WERI-Rb-1 (cell line): Measurements from ENCODE around the gene GPR150.

Experiments used
- DNase-seq: peaks from one replicate; pipeline ENCODE4 v3.0.0-alpha.2; 2020
- H3K27ac ChIP-seq: fragments of 250-450 bp; sonication (Bioruptor Pico); 2 replicates; pipeline ENCODE4 v1.5.1; 2020; ENCODE audit warnings: mild to moderate bottlenecking, moderate library complexity
- H3K27me3 ChIP-seq: fragments of 250-450 bp; sonication (Bioruptor Pico); 2 replicates; pipeline ENCODE4 v1.5.1; 2021; ENCODE audit warnings: mild to moderate bottlenecking, low read depth, moderate library complexity; ENCODE audit not compliant: insufficient read depth, severe bottlenecking
- H3K36me3 ChIP-seq: fragments of 250-450 bp; sonication (Bioruptor Pico); 2 replicates; pipeline ENCODE4 v1.5.1; 2020; ENCODE audit warnings: mild to moderate bottlenecking, moderate library complexity
- H3K4me3 ChIP-seq: 2 replicates; pipeline ENCODE4 v1.5.1; 2011; ENCODE audit warnings: low read depth, mild to moderate bottlenecking, control low read depth, low read length
- H3K9me3 ChIP-seq: fragments of 250-450 bp; sonication (Bioruptor Pico); 2 replicates; pipeline ENCODE4 v1.5.1; 2021; ENCODE audit warnings: mild to moderate bottlenecking, moderate library complexity; ENCODE audit not compliant: severe bottlenecking
- TF ChIP-seq, protein P1 (sequence below): IDR thresholded peaks from 2 replicates; pipeline ENCODE4 v1.5.1; 2011; ENCODE audit warnings: low read depth, mild to moderate bottlenecking, control low read depth, inconsistent platforms, low read length

Gene GPR150

GRCh38 chr5:95591490-95591901 lies 28.4 kb upstream of the GPR150 start:
- Histone ChIP-seq H3K4me3 (no peak overlapping the region), H3K36me3 (no peaks in the 10 kb centered on the region; the same call in 1 of the 2 replicates), H3K9me3 (no peaks in the 10 kb centered on the region), H3K27me3 (no peaks in the 10 kb centered on the region), H3K27ac (no peak overlapping the region)
- TF ChIP-seq, protein P1, sequence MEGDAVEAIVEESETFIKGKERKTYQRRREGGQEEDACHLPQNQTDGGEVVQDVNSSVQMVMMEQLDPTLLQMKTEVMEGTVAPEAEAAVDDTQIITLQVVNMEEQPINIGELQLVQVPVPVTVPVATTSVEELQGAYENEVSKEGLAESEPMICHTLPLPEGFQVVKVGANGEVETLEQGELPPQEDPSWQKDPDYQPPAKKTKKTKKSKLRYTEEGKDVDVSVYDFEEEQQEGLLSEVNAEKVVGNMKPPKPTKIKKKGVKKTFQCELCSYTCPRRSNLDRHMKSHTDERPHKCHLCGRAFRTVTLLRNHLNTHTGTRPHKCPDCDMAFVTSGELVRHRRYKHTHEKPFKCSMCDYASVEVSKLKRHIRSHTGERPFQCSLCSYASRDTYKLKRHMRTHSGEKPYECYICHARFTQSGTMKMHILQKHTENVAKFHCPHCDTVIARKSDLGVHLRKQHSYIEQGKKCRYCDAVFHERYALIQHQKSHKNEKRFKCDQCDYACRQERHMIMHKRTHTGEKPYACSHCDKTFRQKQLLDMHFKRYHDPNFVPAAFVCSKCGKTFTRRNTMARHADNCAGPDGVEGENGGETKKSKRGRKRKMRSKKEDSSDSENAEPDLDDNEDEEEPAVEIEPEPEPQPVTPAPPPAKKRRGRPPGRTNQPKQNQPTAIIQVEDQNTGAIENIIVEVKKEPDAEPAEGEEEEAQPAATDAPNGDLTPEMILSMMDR = no peak
- no peak for DNase-seq

- Histone ChIP-seq H3K9me3 (no peaks in the 10 kb centered on the region), H3K4me3 (no peak overlapping the region), H3K27ac (no peak overlapping the region), H3K36me3 (no peaks in the 10 kb centered on the region; the same call in 1 of the 2 replicates), H3K27me3 (no peaks in the 10 kb centered on the region)
- DNase-seq = no peak
- TF ChIP-seq, protein P1 = no peak
These were observed 24.5 kb upstream of the GPR150 start for GRCh38 chr5:95595289-95595931.

DNA sequence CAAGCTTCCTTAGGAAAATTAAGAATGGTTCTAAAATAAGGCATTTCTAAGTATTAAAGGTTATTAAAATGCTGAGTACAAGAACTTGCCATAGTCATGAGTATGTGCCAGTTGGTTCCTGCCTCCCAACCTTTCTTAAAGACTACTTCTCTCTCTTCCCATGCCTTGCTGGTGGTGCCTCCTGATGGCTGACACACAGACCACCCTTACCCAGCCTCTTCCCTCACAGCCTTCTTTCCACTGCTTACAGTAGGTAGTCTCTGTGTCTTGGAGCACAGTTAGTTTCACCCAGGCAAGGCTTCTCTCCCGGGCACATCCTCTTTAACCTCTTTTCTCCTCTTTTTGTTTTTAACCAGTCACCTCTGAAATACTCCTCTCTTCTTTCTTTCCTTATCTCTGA lies 20.6 kb upstream of the GPR150 start:
- H3K36me3 ChIP-seq = peaks cover 7% of the 10 kb centered on the region
- no peak overlapping the region for H3K4me3 ChIP-seq
- no peaks in the 10 kb centered on the region for H3K27me3 ChIP-seq
- H3K9me3 ChIP-seq = no peaks in the 10 kb centered on the region
- DNase-seq = no peak
- H3K27ac ChIP-seq = no peak overlapping the region
- TF ChIP-seq, protein P1 = no peak

DNA sequence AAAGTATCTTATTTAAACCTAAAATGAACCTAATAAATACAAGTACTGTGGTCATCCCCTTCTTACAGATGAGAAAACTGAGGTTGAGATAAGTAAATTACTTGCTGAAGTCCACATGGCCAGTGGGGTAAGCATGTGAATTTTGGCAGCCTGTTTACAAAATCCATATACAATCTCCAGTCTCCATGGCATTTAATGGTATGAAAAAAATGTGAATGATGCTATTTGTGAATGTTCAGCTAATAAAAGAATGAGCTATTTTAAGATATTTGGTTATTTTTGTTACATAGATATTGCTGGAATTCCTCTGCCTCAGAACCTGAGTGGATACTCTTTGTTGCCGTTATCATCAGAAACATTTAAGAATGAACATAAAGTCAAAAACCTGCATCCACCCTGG lies 19.3 kb upstream of the GPR150 start:
- no peaks in the 10 kb centered on the region for H3K27me3 ChIP-seq
- TF ChIP-seq, protein P1 = no peak
- H3K36me3 ChIP-seq = peaks cover 7% of the 10 kb centered on the region; the same call in 1 of the 2 replicates
- no peak overlapping the region for H3K4me3 ChIP-seq
- no peak for DNase-seq
- H3K27ac ChIP-seq = no peak overlapping the region
- H3K9me3 ChIP-seq = no peaks in the 10 kb centered on the region

- H3K9me3 ChIP-seq = no peaks in the 10 kb centered on the region
- peaks cover 7% of the 10 kb centered on the region; the same call in 1 of the 2 replicates for H3K36me3 ChIP-seq
- H3K27me3 ChIP-seq = no peaks in the 10 kb centered on the region
- TF ChIP-seq, protein P1 = no peak
- H3K27ac ChIP-seq = no peak overlapping the region
- no peak overlapping the region for H3K4me3 ChIP-seq
- no peak for DNase-seq
These were observed 14.1 kb upstream of the GPR150 start for GRCh38 chr5:95605786-95606185.

DNA sequence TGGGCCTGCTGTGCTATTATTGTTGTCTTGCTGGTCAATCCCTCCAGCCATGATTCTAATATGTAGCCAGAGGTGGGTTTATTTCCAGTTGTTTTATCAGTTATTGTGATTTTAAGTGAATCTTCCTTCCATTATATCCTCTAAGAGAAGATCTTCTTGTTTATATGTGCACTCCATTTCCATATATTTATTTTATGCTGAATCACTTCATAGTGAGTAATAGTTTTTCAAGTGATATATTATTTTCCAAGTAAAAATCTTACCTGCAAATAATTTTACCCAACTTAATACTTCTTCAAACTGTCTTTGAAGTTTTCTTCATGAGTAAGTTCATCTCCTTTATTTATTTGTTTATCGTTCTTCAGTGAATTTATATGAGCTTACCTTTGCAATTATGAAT lies 13.5 kb upstream of the GPR150 start:
- Histone ChIP-seq H3K36me3 (peaks cover 4% of the 10 kb centered on the region; the same call in 1 of the 2 replicates), H3K27me3 (no peaks in the 10 kb centered on the region), H3K27ac (no peak overlapping the region), H3K4me3 (no peak overlapping the region), H3K9me3 (no peaks in the 10 kb centered on the region)
- DNase-seq = no peak
- TF ChIP-seq, protein P1 = no peak
